Measurements from ENCODE around the gene FLT3.

GRCh38 chr13:28043224-28043623 is 57.2 kb downstream of the FLT3 start:
- TF ChIP-seq TAF1 (IDR thresholded peaks at IDR 0.05; ENCODE audit: low read depth) (no peak), YY1 (IDR thresholded peaks at IDR 0.05; ENCODE audit: low read depth) (no peak), MAX (IDR thresholded peaks at IDR 0.05) (no peak), RAD21 (IDR thresholded peaks at IDR 0.05; ENCODE audit: low read depth) (no peak), CEBPB (IDR thresholded peaks at IDR 0.05) (no peak), EP300 (IDR thresholded peaks at IDR 0.05; ENCODE audit: borderline replicate concordance) (no peak), REST (IDR thresholded peaks at IDR 0.05; ENCODE audit: low read depth) (no peak), TCF12 (IDR thresholded peaks at IDR 0.05; ENCODE audit: low read depth) (no peak)

Measured in Ishikawa (cell line).